HG02981 (cell line): ENCODE data around the gene GAS7.
"Not testable (repeated sequence)": the region's sequence is repeated elsewhere in the genome, so short reads cannot be mapped to it uniquely, and the experiment has no call there.

Source experiments
- ATAC-seq: cut with Tn5 transposase; IDR thresholded peaks from one replicate; pipeline ENCODE4 v1.9.1; 2021; ENCODE audit warnings: mild to moderate bottlenecking, moderate library complexity; ENCODE audit not compliant: unreplicated experiment

Gene GAS7

GRCh38 chr17:9924735-9925191 is 273.6 kb downstream of the GAS7 start:
- no peak for ATAC-seq

GRCh38 chr17:9922012-9922848 is 276.2 kb downstream of the GAS7 start:
- no peak for ATAC-seq

DNA sequence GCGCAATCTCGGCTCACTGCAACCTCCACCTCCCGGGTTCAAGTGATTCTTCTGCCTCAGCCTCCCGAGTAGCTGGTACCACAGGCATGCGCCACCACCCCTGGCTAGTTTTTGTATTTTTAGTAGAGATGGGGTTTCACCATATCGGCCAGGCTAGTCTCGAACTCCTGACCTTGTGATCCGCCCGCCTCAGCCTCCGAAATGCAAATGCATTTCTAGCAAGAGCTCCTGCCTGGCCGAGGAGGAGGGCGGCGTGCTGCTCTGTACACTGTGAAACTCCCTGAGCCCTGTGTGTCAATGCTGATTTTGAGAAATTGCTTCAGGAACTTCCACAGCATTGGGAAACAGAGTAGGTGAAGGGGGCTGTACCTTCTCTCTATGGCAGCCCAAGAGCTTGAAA is 277.2 kb downstream of the GAS7 start:
- not testable (repeated sequence) for ATAC-seq

DNA sequence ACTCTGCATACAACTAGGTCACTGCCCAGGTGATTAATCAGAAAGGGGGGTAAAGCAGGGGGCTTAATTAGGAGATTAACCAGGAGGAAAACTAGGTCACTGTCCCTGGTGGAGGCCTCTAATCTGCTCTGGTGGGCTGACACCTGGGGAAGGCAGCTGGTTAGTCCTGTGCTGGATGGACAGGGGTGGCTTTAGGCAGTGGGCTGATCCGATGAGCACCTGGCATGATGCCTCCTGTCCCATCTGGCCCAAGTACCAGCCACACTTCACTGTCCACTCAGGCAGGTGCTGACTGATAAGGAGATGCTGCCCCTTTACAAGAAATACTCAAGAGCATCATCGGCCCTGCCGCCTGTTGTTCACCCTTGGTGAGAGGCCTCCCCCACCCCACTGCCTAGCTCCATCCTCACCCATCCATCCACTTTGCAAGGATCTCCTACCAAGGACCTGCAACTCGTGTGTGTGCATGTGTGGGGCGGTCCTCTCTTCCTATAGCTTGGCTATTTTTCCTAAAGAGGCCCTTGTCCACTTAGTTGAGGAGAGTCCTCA is 279.5 kb downstream of the GAS7 start:
- no peak for ATAC-seq

DNA sequence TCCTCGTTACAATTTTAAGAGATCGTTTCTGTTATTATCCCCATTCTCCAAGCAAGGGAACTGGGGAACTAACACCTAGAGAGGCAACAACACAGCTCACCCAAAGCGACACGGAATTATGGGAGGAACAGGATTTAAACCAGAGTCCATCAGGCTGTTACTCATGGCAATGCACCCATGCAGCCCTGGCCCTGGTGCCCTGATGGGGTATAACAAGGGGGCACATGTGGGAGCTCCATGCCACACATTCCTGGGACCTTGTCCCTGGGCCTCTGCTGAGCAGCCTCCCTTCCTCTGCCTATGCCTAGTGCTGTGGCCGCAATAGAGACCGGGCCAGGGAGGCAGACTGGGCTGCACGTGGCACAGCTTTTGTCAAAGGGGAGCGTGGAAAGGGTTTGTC is 280.1 kb downstream of the GAS7 start:
- ATAC-seq, result no peak

- no peak for ATAC-seq
These were observed 280.6 kb downstream of the GAS7 start for GRCh38 chr17:9917801-9918200.

GRCh38 chr17:9917131-9917530 is 281.3 kb downstream of the GAS7 start:
- ATAC-seq, result no peak

DNA sequence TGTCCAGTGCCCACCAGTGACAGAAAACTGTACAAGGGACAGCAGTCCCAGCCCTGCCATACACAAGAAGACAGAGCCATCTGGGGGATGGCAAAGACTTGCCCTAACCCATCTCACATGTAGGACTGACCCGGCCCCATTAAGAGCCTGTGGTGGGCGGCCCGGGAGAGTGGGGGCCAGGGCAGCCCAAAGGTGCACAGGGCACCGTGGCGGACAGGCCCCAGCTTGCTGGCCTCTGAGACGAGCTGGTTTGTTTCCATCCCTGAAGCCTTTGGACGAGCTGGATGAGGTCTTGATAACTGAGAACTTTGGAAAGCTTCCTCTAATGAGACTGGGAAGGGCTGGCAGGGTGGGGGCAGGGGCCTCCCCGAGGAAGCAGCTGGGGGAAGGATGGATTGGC is 282.3 kb downstream of the GAS7 start:
- no peak for ATAC-seq

DNA sequence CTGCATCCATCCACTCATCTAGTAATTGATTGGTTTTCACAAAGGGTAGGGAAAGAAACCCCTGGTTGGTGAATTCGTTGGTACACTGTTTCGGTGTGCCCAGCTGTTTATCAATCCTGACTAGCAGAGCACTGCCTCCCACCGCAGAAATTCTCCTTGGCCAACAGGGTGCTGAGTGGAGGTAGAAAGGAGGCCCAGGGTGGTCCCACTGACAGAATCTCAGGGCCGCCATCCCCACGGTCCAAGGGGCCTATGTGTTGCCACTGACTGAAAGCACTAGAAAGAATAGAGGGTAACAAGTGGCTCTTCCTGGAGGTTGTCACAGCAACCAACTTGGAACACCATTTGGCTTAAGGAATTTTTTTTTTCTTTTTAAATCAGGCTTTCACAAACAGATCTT is 284.9 kb downstream of the GAS7 start:
- ATAC-seq, result no peak

- no peak for ATAC-seq
These were observed 286.0 kb downstream of the GAS7 start for GRCh38 chr17:9912121-9913099.

DNA sequence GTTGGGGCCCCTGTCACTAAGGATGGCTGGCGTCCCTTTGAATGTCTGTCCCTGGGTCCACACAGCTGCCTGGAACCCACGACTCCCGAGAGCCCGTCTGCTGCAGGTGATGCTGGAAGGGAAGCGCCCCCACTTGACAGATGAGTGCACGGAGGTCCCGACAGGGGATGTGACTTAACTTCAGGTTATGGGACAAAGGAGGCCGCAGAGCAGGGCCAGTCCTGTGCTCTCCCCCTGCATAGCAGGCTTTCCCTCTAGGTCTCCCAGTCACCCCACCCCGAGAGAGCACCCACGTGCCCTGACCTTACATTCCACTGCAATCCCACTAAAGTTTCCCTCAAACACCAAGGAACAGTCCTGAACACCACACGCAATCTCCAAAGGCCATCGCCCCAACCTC is 287.3 kb downstream of the GAS7 start:
- ATAC-seq, result no peak

GRCh38 chr17:9908649-9909042 is 289.8 kb downstream of the GAS7 start:
- no peak for ATAC-seq

DNA sequence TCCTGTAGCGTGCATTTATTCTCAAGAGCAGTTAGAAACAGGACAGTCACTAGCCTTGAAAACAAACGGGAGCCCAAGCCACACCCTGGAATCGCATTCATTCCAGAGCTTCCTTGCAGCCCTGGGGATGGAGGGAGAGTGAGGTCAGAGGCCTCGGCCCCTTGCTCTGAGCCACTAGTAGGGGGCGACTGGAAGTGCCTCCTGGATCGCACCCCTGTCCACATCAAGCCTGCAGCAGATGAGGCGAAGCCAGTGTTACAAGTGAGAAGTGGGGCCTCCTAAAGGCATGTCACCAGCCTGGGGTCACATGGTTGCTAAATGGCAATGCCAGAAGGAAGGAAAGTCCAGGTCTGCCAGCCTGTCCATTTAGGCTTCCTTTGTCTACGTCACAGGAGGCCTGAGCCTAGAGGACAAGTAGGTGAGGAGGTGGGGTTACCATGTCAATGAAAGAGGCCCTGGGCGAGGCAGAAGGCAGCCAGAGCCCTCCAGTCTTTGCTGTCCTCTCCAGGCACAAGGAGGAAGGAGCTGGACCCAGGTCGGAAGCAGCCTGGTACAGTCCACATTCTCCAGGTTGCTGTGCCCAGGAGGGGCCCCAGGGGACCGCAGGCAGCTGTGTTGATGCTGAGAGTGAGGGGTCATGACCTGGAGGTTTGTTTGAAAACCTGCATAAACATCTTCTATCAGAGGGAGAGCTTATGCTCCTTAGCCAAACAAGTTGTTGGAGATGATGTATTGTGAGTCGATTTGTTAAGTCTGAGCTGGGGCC is 290.3 kb downstream of the GAS7 start:
- no peak for ATAC-seq

- ATAC-seq, result no peak
These were observed 291.3 kb downstream of the GAS7 start for GRCh38 chr17:9907131-9907530.

DNA sequence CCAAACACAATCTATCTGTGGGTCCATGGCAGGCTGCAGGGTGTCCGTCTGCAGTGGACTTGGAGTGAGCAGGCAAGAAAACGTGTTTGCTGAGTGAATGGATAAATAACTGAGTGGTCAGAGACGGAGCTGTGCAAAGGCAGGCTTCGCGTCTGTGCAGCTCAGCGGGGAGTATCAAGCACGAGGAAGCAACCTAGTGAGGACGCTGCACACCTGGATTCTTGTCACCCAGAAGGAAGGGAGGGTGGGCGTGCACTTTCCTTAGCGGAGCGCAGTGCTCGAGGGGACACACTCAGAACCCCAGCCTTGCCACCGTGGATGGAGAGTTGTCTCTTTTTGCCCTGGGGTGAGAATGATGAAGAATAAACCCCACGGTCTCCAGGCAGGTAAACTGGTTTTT is 291.8 kb downstream of the GAS7 start:
- ATAC-seq, result no peak

DNA sequence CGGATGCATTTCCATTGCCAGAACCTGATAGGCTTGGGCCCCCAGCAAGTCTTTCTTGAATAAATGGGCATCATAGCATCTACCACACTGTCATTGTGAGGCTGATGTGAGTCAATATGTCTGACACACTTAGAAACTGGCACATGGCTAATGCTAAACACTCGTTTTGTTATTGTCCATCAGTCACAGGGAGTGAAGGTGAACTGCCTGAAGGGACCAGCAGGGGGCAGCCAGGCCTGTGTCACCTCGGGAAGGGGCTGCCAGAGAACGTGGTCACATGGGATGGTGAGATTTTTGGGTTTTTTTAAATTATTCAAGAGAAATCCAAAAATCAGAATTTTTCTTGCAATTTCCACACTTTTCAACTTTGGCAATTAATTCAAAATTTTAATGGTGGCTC is 292.5 kb downstream of the GAS7 start:
- no peak for ATAC-seq

GRCh38 chr17:9905078-9905415 is 293.4 kb downstream of the GAS7 start, which contains the start of gene RCVRN:
RCVRN (minus strand) TSS chr17:9905271; CDS start chr17:9905180, 91 bp downstream.
- no peak for ATAC-seq

- no peak for ATAC-seq
These were observed 293.9 kb downstream of the GAS7 start for GRCh38 chr17:9904277-9905077.

DNA sequence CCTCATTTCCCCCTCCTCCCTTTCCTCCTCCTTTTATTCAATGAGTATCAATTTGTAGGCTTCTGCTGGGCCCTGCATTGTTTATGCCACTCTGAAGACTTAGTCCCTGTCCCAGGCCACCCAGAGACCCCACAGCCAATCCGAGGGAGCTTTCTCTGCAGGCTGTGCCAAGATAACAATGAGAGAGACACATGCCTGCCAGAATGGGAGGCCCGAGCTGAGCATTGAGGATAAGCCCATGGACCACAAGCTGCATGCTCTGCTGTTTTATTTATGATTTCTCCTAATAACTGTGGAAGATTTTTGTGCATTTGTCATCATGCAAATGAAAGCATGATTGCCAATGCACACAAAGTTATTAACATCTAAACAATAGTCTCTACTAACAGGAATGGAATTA is 296.3 kb downstream of the GAS7 start:
- ATAC-seq, result no peak

DNA sequence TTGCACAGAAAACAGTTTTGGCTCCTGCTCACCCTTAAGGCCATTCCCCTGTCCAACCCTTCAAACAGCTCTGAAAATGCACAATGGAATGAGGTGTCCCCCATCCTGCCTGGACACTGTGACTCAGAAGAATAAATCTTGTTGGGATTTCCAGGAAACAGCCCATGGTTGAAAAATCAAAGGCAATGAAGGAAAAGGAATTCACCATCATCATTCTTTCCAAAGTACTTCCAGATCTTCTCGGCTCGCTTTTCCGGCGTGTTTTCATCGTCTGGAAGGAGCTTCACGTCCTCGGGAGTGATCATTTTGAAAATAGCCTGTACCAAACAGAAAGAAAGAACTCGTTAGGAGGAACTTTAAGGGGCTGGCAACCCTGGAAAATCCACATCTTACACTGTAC is 297.6 kb downstream of the GAS7 start:
- no peak for ATAC-seq
